IMR-90 (cell line): Measurements from ENCODE around the gene PKD2L1. TPM values are rescaled to one million over a fixed set of nuclear protein-coding genes. Genes with fewer than 3 reads are reported as not detected.

Source experiments
- ATAC-seq: fragments of 200-7000 bp; cut with Tn5 transposase; 2 replicates; pipeline ENCODE4 v1.9.1; 2020; ENCODE audit warnings: low read depth, mild to moderate bottlenecking, moderate library complexity
- BruUV-seq: library from RNA; stranded (reverse); fragments of 400-500 nt; replicated peaks from 2 replicates; lab custom pipeline; 2021; lab: Mats Ljungman, UMichigan
- CTCF ChIA-PET: fragments of 300-600 bp; formaldehyde crosslinking; extraction: SDS; loops from one replicate; lab custom pipeline; 2021; ENCODE audit warnings: antibody characterized with exemption; lab: Yijun Ruan, JAX
- POLR2A ChIA-PET: fragments of 300-600 bp; sonication (Branson Sonifier 250); formaldehyde crosslinking; loops from one replicate; lab custom pipeline; 2022; ENCODE audit warnings: antibody characterized with exemption; ENCODE audit not compliant: unreplicated experiment; lab: Charles Lee
- DNase-seq: peaks from one replicate; pipeline ENCODE4 v3.0.0; 2013
- H2AFZ ChIP-seq: replicated peaks from 2 replicates; pipeline ENCODE3; 2013; ENCODE audit warnings: low read length, mild to moderate bottlenecking; ENCODE audit not compliant: poor library complexity
- H2AK5ac ChIP-seq: 2 replicates; pipeline ENCODE4 v1.6.1; 2013; ENCODE audit warnings: low read depth, low read length, inconsistent platforms
- H2AK9ac ChIP-seq: replicated peaks from 2 replicates; pipeline ENCODE3; 2013; ENCODE audit warnings: mild to moderate bottlenecking, low read depth, low read length, moderate library complexity; ENCODE audit not compliant: poor library complexity
- H2BK120ac ChIP-seq: 2 replicates; pipeline ENCODE4 v1.6.1; 2013; ENCODE audit warnings: low read depth, low read length, inconsistent platforms
- H2BK15ac ChIP-seq: 3 replicates; pipeline ENCODE4 v1.6.1; 2013; ENCODE audit warnings: low read depth, low read length, inconsistent platforms
- H2BK20ac ChIP-seq: 2 replicates; pipeline ENCODE4 v1.6.1; 2013; ENCODE audit warnings: low read depth, mild to moderate bottlenecking, inconsistent platforms, low read length, moderate library complexity
- H2BK5ac ChIP-seq: 2 replicates; pipeline ENCODE4 v1.6.1; 2013; ENCODE audit warnings: mild to moderate bottlenecking, low read depth, low read length, inconsistent platforms; ENCODE audit not compliant: poor library complexity, severe bottlenecking
- H3K14ac ChIP-seq: replicated peaks from 2 replicates; pipeline ENCODE4 v1.6.1; 2013; ENCODE audit warnings: low read depth, low read length, inconsistent platforms
- H3K18ac ChIP-seq: 2 replicates; pipeline ENCODE4 v1.6.1; 2013; ENCODE audit warnings: low read depth, low read length, control low read depth
- H3K23ac ChIP-seq: 2 replicates; pipeline ENCODE4 v1.6.1; 2013; ENCODE audit warnings: low read depth, low read length, inconsistent platforms
- H3K27ac ChIP-seq: 2 replicates; pipeline ENCODE4 v1.5.1; 2013; ENCODE audit warnings: mild to moderate bottlenecking, control low read depth, low read length; ENCODE audit not compliant: insufficient read depth
- H3K27me3 ChIP-seq: 2 replicates; pipeline ENCODE4 v1.6.1; 2013; ENCODE audit warnings: low read length; ENCODE audit not compliant: control insufficient read depth, insufficient read depth
- H3K36me3 ChIP-seq: 2 replicates; pipeline ENCODE4 v1.6.1; 2013; ENCODE audit warnings: low read length, mixed read lengths; ENCODE audit not compliant: control insufficient read depth, insufficient read depth
- H3K4ac ChIP-seq: 2 replicates; pipeline ENCODE4 v1.6.1; 2013; ENCODE audit warnings: low read depth, low read length, inconsistent platforms
- H3K4me1 ChIP-seq: 2 replicates; pipeline ENCODE4 v1.6.1; 2013; ENCODE audit warnings: low read length, mixed read lengths; ENCODE audit not compliant: control insufficient read depth, insufficient read depth
- H3K4me2 ChIP-seq: 2 replicates; pipeline ENCODE4 v1.6.1; 2013; ENCODE audit warnings: low read depth, mild to moderate bottlenecking, control low read depth, low read length, moderate library complexity
- H3K4me3 ChIP-seq: 2 replicates; pipeline ENCODE4 v1.5.1; 2013; ENCODE audit warnings: low read depth, mild to moderate bottlenecking, control low read depth, low read length, moderate library complexity; ENCODE audit not compliant: insufficient read depth
- H3K56ac ChIP-seq: 2 replicates; pipeline ENCODE4 v1.6.1; 2013; ENCODE audit warnings: low read length, inconsistent platforms; ENCODE audit not compliant: insufficient read depth; ENCODE audit errors: extremely low read depth
- H3K79me1 ChIP-seq, 2 experiments: 2 replicates each; pipeline ENCODE4 v1.6.1; 2013; ENCODE audit warnings: low read length in 2 of 2, inconsistent platforms in 1 of 2, low read depth in 1 of 2
- H3K9ac ChIP-seq: 2 replicates; pipeline ENCODE4 v1.6.1; 2013; ENCODE audit warnings: low read depth, low read length, control low read depth
- H3K9me1 ChIP-seq: 2 replicates; pipeline ENCODE4 v1.6.1; 2013; ENCODE audit warnings: low read length, inconsistent platforms; ENCODE audit not compliant: insufficient read depth
- H3K9me3 ChIP-seq: 2 replicates; pipeline ENCODE4 v1.6.1; 2013; ENCODE audit warnings: low read length; ENCODE audit not compliant: control insufficient read depth, insufficient read depth
- H4K20me1 ChIP-seq: 2 replicates; pipeline ENCODE4 v1.6.1; 2013; ENCODE audit warnings: low read length, inconsistent platforms; ENCODE audit not compliant: insufficient read depth
- H4K5ac ChIP-seq: 2 replicates; pipeline ENCODE4 v1.6.1; 2013; ENCODE audit warnings: mild to moderate bottlenecking, low read depth, low read length, control low read depth
- H4K8ac ChIP-seq, 2 experiments: 2 replicates each; pipeline ENCODE4 v1.6.1; 2013; ENCODE audit warnings: low read depth in 2 of 2, low read length in 2 of 2, control low read depth in 1 of 2, inconsistent platforms in 1 of 2
- H4K91ac ChIP-seq: 2 replicates; pipeline ENCODE4 v1.6.1; 2013; ENCODE audit warnings: low read depth, low read length, inconsistent platforms; ENCODE audit not compliant: insufficient read depth
- CEBPB ChIP-seq: IDR thresholded peaks from 2 replicates; pipeline ENCODE4 v1.6.1; 2012; ENCODE audit warnings: low read depth, low read length, improper control_type of control experiment
- CHD1 ChIP-seq: IDR thresholded peaks from 2 replicates; pipeline ENCODE4 v1.6.1; 2012; ENCODE audit warnings: low read depth, low read length, improper control_type of control experiment
- CTCF ChIP-seq: conservative IDR thresholded peaks from 2 replicates; pipeline ENCODE4 v1.5.1; 2012; ENCODE audit warnings: mild to moderate bottlenecking, low read depth, low read length, improper control_type of control experiment
- ELK1 ChIP-seq: fragments of 150-350 bp; IDR thresholded peaks from 2 replicates; pipeline ENCODE4 v1.6.1; 2016; ENCODE audit warnings: low read depth, mild to moderate bottlenecking, low read length, moderate library complexity, borderline replicate concordance
- MAFK ChIP-seq: IDR thresholded peaks from 2 replicates; pipeline ENCODE4 v1.6.1; 2012; ENCODE audit warnings: low read depth, low read length, improper control_type of control experiment
- MXI1 ChIP-seq: IDR thresholded peaks from 2 replicates; pipeline ENCODE4 v1.6.1; 2012; ENCODE audit warnings: low read depth, mild to moderate bottlenecking, low read length, moderate library complexity, borderline replicate concordance
- RCOR1 ChIP-seq: IDR thresholded peaks from 2 replicates; pipeline ENCODE4 v1.6.1; 2012; ENCODE audit warnings: mild to moderate bottlenecking, low read length, improper control_type of control experiment; ENCODE audit not compliant: insufficient replicate concordance
- RFX5 ChIP-seq: IDR thresholded peaks from 2 replicates; pipeline ENCODE4 v1.8.0; 2012; ENCODE audit warnings: low read depth, mild to moderate bottlenecking, low read length, moderate library complexity
- WGBS, 2 experiments: methylation state at CpG; one replicate each; pipeline versions ENCODE4 v1.1.5 to v1.1.7; 2013; ENCODE audit warnings: missing lambda C conversion rate in 2 of 2; ENCODE audit not compliant: insufficient read length in 1 of 2; ENCODE audit errors: extremely low coverage in 2 of 2; 5-methylcytosine and 5-hydroxymethylcytosine counted together
- dilution Hi-C: fragments of 300-500 bp; cut with HindIII; formaldehyde crosslinking; loops from one replicate; pipeline ENCODE4 v1.14.3; 2018; ENCODE audit warnings: low sequenced_read_pairs; ENCODE audit not compliant: unreplicated experiment
- in situ Hi-C: fragments of 300-500 bp; cut with MboI; formaldehyde crosslinking; loops from 3 replicates; pipeline ENCODE4 v1.14.3; 2019; ENCODE audit warnings: low sequenced_read_pairs, inconsistent platforms, mixed read lengths
- intact Hi-C: fragments of 100-400 bp; cut with micrococcal nuclease; formaldehyde crosslinking; loops from 2 replicates; pipeline ENCODE4 v1.10.0; 2022
- polyA plus RNA-seq, 3 experiments: library from polyadenylated mRNA; depleted of rRNA; stranded (reverse); fragments of >200 nt; gene quantifications; 2 replicates each; pipeline ENCODE4 v1.2.3, GENCODE V29; 2012; ENCODE audit warnings: low replicate concordance in 1 of 3
- total RNA-seq: library from RNA; depleted of rRNA; stranded (reverse); fragments of >200 nt; gene quantifications from 2 replicates; pipeline ENCODE4 v1.2.3, GENCODE V29; 2012

Gene PKD2L1
- total and polyA plus RNA-seq, 2 of the 4 experiments (the other 2 are of a cell fraction): not detected

- no peak overlapping the region for H2BK20ac ChIP-seq
- H2BK120ac ChIP-seq: no peak overlapping the region
- H4K91ac ChIP-seq: no peak overlapping the region
- H4K20me1 ChIP-seq: peaks cover 43% of the 10 kb centered on the region; the same call in 1 of the 2 replicates
- H2AK5ac ChIP-seq: no peak overlapping the region
- intact Hi-C loops: no loop called here
- 0 out of 2 replicates have a peak overlapping the region, but pooled peaks have one; percentile 32 for H3K4ac ChIP-seq
- no peak overlapping the region for H3K56ac ChIP-seq
- peaks cover 12 to 52% of the 10 kb centered on the region in 2 experiments for H3K79me1 ChIP-seq
- CTCF ChIA-PET: interaction anchor here (1.3 to 2.6 kb wide), 2 partner anchors 85 to 161 kb away, joined by 3 to 8 read pairs; no protein-coding TSS in a partner anchor
- peaks cover 15% of the 10 kb centered on the region for H3K9me1 ChIP-seq
- H3K14ac ChIP-seq: peak overlapping the region; percentile 73; the same call in 1 of the 2 replicates
- peak overlapping the region; percentile 74 for H3K9ac ChIP-seq
- H3K27ac ChIP-seq: no peak overlapping the region
- no peak overlapping the region; the same call in 1 of the 2 replicates for H3K23ac ChIP-seq
- H4K5ac ChIP-seq: no peak overlapping the region
- H2AFZ ChIP-seq: no peak overlapping the region
- peaks cover 14% of the 10 kb centered on the region for H3K4me1 ChIP-seq
- ATAC-seq: no peak
- no peaks in the 10 kb centered on the region for H3K9me3 ChIP-seq
- peak overlapping the region; percentile 89 for H3K4me2 ChIP-seq
- no peak overlapping the region for H3K18ac ChIP-seq
- no peak for DNase-seq
- H2BK15ac ChIP-seq: no peak overlapping the region
- no peak overlapping the region for H4K8ac ChIP-seq
- H3K36me3 ChIP-seq: peaks cover 30% of the 10 kb centered on the region
- no TSS peak for BruUV-seq
- no peaks in the 10 kb centered on the region for H3K27me3 ChIP-seq
- H2BK5ac ChIP-seq: no peak overlapping the region
- POLR2A ChIA-PET: interaction anchor here (1.2 kb wide), 1 partner anchor 25 kb away, joined by 4 read pairs; no protein-coding TSS in a partner anchor
- H3K4me3 ChIP-seq: peak overlapping the region; percentile 92
- H2AK9ac ChIP-seq: no peak overlapping the region
- TF ChIP-seq RFX5: no peak
- no peak for TF ChIP-seq MAFK
- TF ChIP-seq ELK1: no peak
- no peak for TF ChIP-seq CTCF
- peak; percentile 56; the same call in 1 of the 2 replicates for TF ChIP-seq CEBPB
- TF ChIP-seq MXI1: no peak
- no peak for TF ChIP-seq RCOR1
- no peak for TF ChIP-seq CHD1
- in situ Hi-C loops: loop anchor here (25.0 kb wide), 1 partner anchor 539 kb away; no protein-coding TSS in a partner anchor
- WGBS, 2 experiments: no CpG with 5 or more reads among the region's 3 CpGs
- dilution Hi-C loops: no loop called here
Measured at GRCh38 chr10:100348389-100348927, 18.4 kb upstream of the PKD2L1 start.
